H1 (cell line): Measurements from ENCODE around the gene PRRC2C. TPM values are rescaled to one million over a fixed set of nuclear protein-coding genes. Genes with fewer than 3 reads are reported as not detected.

Experiments used
- CTCF ChIA-PET: fragments of 300-600 bp; sonication (Branson Sonifier 250); formaldehyde crosslinking; loops from one replicate; lab custom pipeline; 2021; ENCODE audit not compliant: partially characterized antibody; lab: Charles Lee
- POLR2A ChIA-PET: fragments of 300-600 bp; sonication (Branson Sonifier 250); formaldehyde crosslinking; loops from one replicate; lab custom pipeline; 2021; ENCODE audit warnings: inconsistent platforms; ENCODE audit not compliant: partially characterized antibody; lab: Charles Lee
- DNase-seq, 2 experiments: peaks; one replicate each; pipeline versions ENCODE4 v3.0.0 to v3.0.0-alpha.2; 2010 to 2022; ENCODE audit warnings: low spot score in 2 of 2, low read depth in 1 of 2, mixed read lengths in 1 of 2
- FAIRE-seq: peaks from 2 replicates; lab custom pipeline; 2011; peaks lifted over from hg19 to GRCh38; lab: Jason Lieb, UNC
- H2AFZ ChIP-seq: 2 replicates; pipeline ENCODE4 v1.8.1; 2012; ENCODE audit warnings: low read length, inconsistent platforms
- H2AK5ac ChIP-seq: 2 replicates; pipeline ENCODE4 v1.6.1; 2013; ENCODE audit warnings: low read depth, low read length
- H2BK120ac ChIP-seq: replicated peaks from 2 replicates; pipeline ENCODE3; 2013; ENCODE audit warnings: low read depth, low read length, inconsistent platforms
- H2BK12ac ChIP-seq: 2 replicates; pipeline ENCODE4 v1.6.1; 2013; ENCODE audit warnings: low read depth, low read length
- H2BK15ac ChIP-seq: 2 replicates; pipeline ENCODE4 v1.6.1; 2013; ENCODE audit warnings: low read length
- H2BK20ac ChIP-seq: 2 replicates; pipeline ENCODE4 v1.6.1; 2013; ENCODE audit warnings: low read length
- H2BK5ac ChIP-seq: 2 replicates; pipeline ENCODE4 v1.6.1; 2013; ENCODE audit warnings: low read depth, low read length
- H3K14ac ChIP-seq: 2 replicates; pipeline ENCODE4 v1.6.1; 2013; ENCODE audit warnings: inconsistent platforms; ENCODE audit not compliant: insufficient read length
- H3K18ac ChIP-seq: 2 replicates; pipeline ENCODE4 v1.6.1; 2013; ENCODE audit warnings: low read length; ENCODE audit errors: extremely low read depth
- H3K23ac ChIP-seq: 2 replicates; pipeline ENCODE4 v1.6.1; 2013; ENCODE audit warnings: inconsistent platforms; ENCODE audit not compliant: insufficient read length
- H3K23me2 ChIP-seq: 2 replicates; pipeline ENCODE4 v1.6.1; 2013; ENCODE audit warnings: low read depth, low read length
- H3K27ac ChIP-seq: 2 replicates; pipeline ENCODE4 v1.6.1; 2011; ENCODE audit warnings: low read depth, low read length, inconsistent platforms
- H3K27me3 ChIP-seq, 4 experiments: replicated peaks in 1 of 4; 1 replicate in 1 of 4; 2 replicates in 3 of 4; pipeline versions ENCODE4 v1.6.1 to v1.8.1; 2011 to 2013; ENCODE audit warnings: low read length in 3 of 4, mild to moderate bottlenecking in 3 of 4, inconsistent platforms in 2 of 4, mixed read lengths in 2 of 4, moderate library complexity in 1 of 4; ENCODE audit not compliant: control insufficient read depth in 3 of 4, insufficient read depth in 3 of 4; ENCODE audit errors: extremely low read depth in 1 of 4
- H3K36me3 ChIP-seq, 4 experiments: 2 replicates each; pipeline versions ENCODE4 v1.6.1 to v1.8.1; 2011 to 2013; ENCODE audit warnings: mild to moderate bottlenecking in 4 of 4, low read length in 3 of 4, moderate library complexity in 2 of 4, control low read depth in 1 of 4, inconsistent platforms in 1 of 4; ENCODE audit not compliant: insufficient read depth in 4 of 4, control insufficient read depth in 2 of 4
- H3K4ac ChIP-seq: replicated peaks from 2 replicates; pipeline ENCODE3; 2013; ENCODE audit warnings: low read length, low read depth, mixed read lengths, inconsistent platforms; ENCODE audit not compliant: insufficient read length
- H3K4me1 ChIP-seq, 4 experiments: replicated peaks in 1 of 4; 1 replicate in 1 of 4; 2 replicates in 3 of 4; pipeline versions ENCODE4 v1.6.1 to v1.8.1; 2011 to 2013; ENCODE audit warnings: low read length in 3 of 4, inconsistent platforms in 2 of 4, mixed read lengths in 1 of 4; ENCODE audit not compliant: insufficient read depth in 4 of 4, control insufficient read depth in 3 of 4
- H3K4me2 ChIP-seq, 2 experiments: 2 replicates each; pipeline versions ENCODE4 v1.6.1 to v1.8.1; 2011 to 2013; ENCODE audit warnings: low read depth in 2 of 2, low read length in 2 of 2, control low read depth in 1 of 2, inconsistent platforms in 1 of 2, mild to moderate bottlenecking in 1 of 2; ENCODE audit not compliant: insufficient read depth in 1 of 2
- H3K4me3 ChIP-seq, 4 experiments: fragments of 200-600, 300-600 bp in 1 of 4; sonication (generic), shearing (Covaris generic), sonication (Bioruptor Twin) in 1 of 4; 2 replicates each; pipeline versions ENCODE4 v1.5.1 to v1.8.1; 2011 to 2016; ENCODE audit warnings: low read length in 4 of 4, low read depth in 3 of 4, control low read depth in 2 of 4, inconsistent platforms in 2 of 4, mild to moderate bottlenecking in 2 of 4, mixed read lengths in 1 of 4, moderate library complexity in 1 of 4; ENCODE audit not compliant: insufficient read depth in 2 of 4; ENCODE audit errors: extremely low read depth in 1 of 4
- H3K56ac ChIP-seq: replicated peaks from 2 replicates; pipeline ENCODE3; 2013; ENCODE audit warnings: low read depth, mild to moderate bottlenecking, mixed read lengths, low read length, inconsistent platforms; ENCODE audit not compliant: insufficient read length
- H3K79me1 ChIP-seq: 2 replicates; pipeline ENCODE4 v1.6.1; 2013; ENCODE audit warnings: low read depth, low read length, control low read depth
- H3K79me2 ChIP-seq, 2 experiments: 2 replicates each; pipeline versions ENCODE4 v1.6.1 to v1.8.1; 2012 to 2013; ENCODE audit warnings: low read length in 2 of 2, mild to moderate bottlenecking in 2 of 2, inconsistent platforms in 1 of 2; ENCODE audit not compliant: insufficient read depth in 2 of 2, control insufficient read depth in 1 of 2
- H3K9ac ChIP-seq, 4 experiments: replicated peaks in 1 of 4; 1 replicate in 1 of 4; 2 replicates in 3 of 4; pipeline versions ENCODE4 v1.6.1 to v1.8.1; 2011 to 2013; ENCODE audit warnings: low read depth in 3 of 4, low read length in 3 of 4, control low read depth in 2 of 4, mild to moderate bottlenecking in 2 of 4, moderate library complexity in 2 of 4, inconsistent platforms in 1 of 4; ENCODE audit errors: extremely low read depth in 1 of 4
- H3K9me3 ChIP-seq, 2 experiments: 2 replicates each; pipeline versions ENCODE4 v1.6.1 to v1.8.1; 2012 to 2013; ENCODE audit warnings: mild to moderate bottlenecking in 2 of 2, moderate library complexity in 2 of 2, control low read depth in 1 of 2, inconsistent platforms in 1 of 2, low read depth in 1 of 2, low read length in 1 of 2, mixed read lengths in 1 of 2; ENCODE audit not compliant: insufficient read depth in 2 of 2
- H4K20me1 ChIP-seq, 2 experiments: replicated peaks in 1 of 2; 2 replicates each; pipeline versions ENCODE3 to v1.8.1; 2011 to 2013; ENCODE audit warnings: inconsistent platforms in 2 of 2, low read length in 2 of 2, mild to moderate bottlenecking in 1 of 2; ENCODE audit not compliant: insufficient read depth in 2 of 2, control insufficient read depth in 1 of 2
- H4K5ac ChIP-seq: 2 replicates; pipeline ENCODE4 v1.6.1; 2013; ENCODE audit warnings: low read length, low read depth, mixed read lengths, inconsistent platforms; ENCODE audit not compliant: insufficient read length
- H4K8ac ChIP-seq: 2 replicates; pipeline ENCODE4 v1.8.0; 2013; ENCODE audit warnings: mild to moderate bottlenecking, moderate library complexity, low read length, inconsistent platforms; ENCODE audit not compliant: insufficient read depth; ENCODE audit errors: extremely low read depth
- H4K91ac ChIP-seq: replicated peaks from 2 replicates; pipeline ENCODE3; 2013; ENCODE audit warnings: low read length, mixed read lengths, inconsistent platforms; ENCODE audit not compliant: insufficient read length
- E2F6 ChIP-seq: IDR thresholded peaks from 2 replicates; pipeline ENCODE4 v1.6.1; 2012; ENCODE audit warnings: inconsistent platforms
- EZH2 ChIP-seq: fragments of 200-600 bp; sonication (generic); IDR thresholded peaks from 2 replicates; pipeline ENCODE4 v1.7.1; 2012; ENCODE audit warnings: low read depth, mild to moderate bottlenecking, moderate library complexity, low read length, inconsistent platforms; ENCODE audit not compliant: severe bottlenecking
- FOSL1 ChIP-seq: IDR thresholded peaks from 2 replicates; pipeline ENCODE4 v1.6.1; 2011; ENCODE audit warnings: mild to moderate bottlenecking, low read depth, low read length, moderate library complexity; ENCODE audit not compliant: insufficient read depth
- NRF1 ChIP-seq: IDR thresholded peaks from 2 replicates; pipeline ENCODE4 v1.6.1; 2011; ENCODE audit warnings: mild to moderate bottlenecking, low read depth, low read length, improper control_type of control experiment
- POLR2A ChIP-seq, 2 experiments: IDR thresholded peaks; 1 replicate in 1 of 2; 2 replicates in 1 of 2; pipeline ENCODE4 v1.6.1; 2011; ENCODE audit warnings: low read depth in 2 of 2, low read length in 2 of 2, mild to moderate bottlenecking in 2 of 2; ENCODE audit errors: control extremely low read depth in 1 of 2
- POLR2AphosphoS5 ChIP-seq: IDR thresholded peaks from 2 replicates; pipeline ENCODE4 v1.6.1; 2011; ENCODE audit warnings: low read depth, low read length
- SIN3A ChIP-seq, 2 experiments: IDR thresholded peaks in 1 of 2; conservative IDR thresholded peaks in 1 of 2; 2 replicates each; pipeline ENCODE4 v1.6.1; 2011 to 2012; ENCODE audit warnings: low read length in 2 of 2, improper control_type of control experiment in 1 of 2, low read depth in 1 of 2, mild to moderate bottlenecking in 1 of 2
- SIRT6 ChIP-seq: IDR thresholded peaks from one replicate; pipeline ENCODE4 v1.7.1; 2012; ENCODE audit warnings: low read length, inconsistent platforms
- SRF ChIP-seq: IDR thresholded peaks from 2 replicates; pipeline ENCODE4 v1.6.1; 2011; ENCODE audit warnings: mild to moderate bottlenecking, low read depth, low read length, moderate library complexity
- TEAD4 ChIP-seq: IDR thresholded peaks from 2 replicates; pipeline ENCODE4 v1.6.1; 2012; ENCODE audit warnings: low read depth, low read length, inconsistent platforms, mixed read lengths
- ZNF274 ChIP-seq: IDR thresholded peaks from 2 replicates; pipeline ENCODE4 v1.7.0; 2012; ENCODE audit warnings: low read length, borderline replicate concordance; ENCODE audit errors: extremely low read depth
- WGBS, 2 experiments: shearing (Covaris generic) in 1 of 2; methylation state at CpG; one replicate each; pipeline versions ENCODE4 v1.1.6 to v1.1.7; 2013 to 2015; ENCODE audit warnings: low lambda C conversion rate in 2 of 2, mixed read lengths in 2 of 2, inconsistent platforms in 1 of 2, low coverage in 1 of 2, missing lambda C conversion rate in 1 of 2; ENCODE audit not compliant: insufficient replicate concordance in 2 of 2, insufficient coverage in 1 of 2, insufficient read length in 1 of 2; ENCODE audit errors: extremely low coverage in 1 of 2, missing lambda C conversion rate in 1 of 2; 5-methylcytosine and 5-hydroxymethylcytosine counted together
- polyA plus RNA-seq, 7 experiments: library from polyadenylated mRNA; depleted of rRNA in 3 of 7; stranded (reverse) in 5 of 7; unstranded in 2 of 7; fragments of >200 nt in 5 of 7; fragments of 200-250 nt in 2 of 7; gene quantifications; 1 replicate in 5 of 7; 2 replicates in 1 of 7; 4 replicates in 1 of 7; pipeline versions ENCODE4 v1.2.1 to v1.2.3, GENCODE V29; 2011 to 2013; ENCODE audit warnings: missing spikeins in 2 of 7, mixed read lengths in 2 of 7
- total RNA-seq: library from RNA; stranded (reverse); fragmentation: NEBNext Ultra II Directional; extraction: Animal tissue kit (Norgen Biotek cat#: 25700); gene quantifications from 2 replicates; pipeline ENCODE4 v1.2.1, GENCODE V29; 2021

PRRC2C gene
- total and polyA plus RNA-seq, 2 of the 8 experiments (the other 6 are each of a cell fraction or from before 2014, with no cell fraction given): 125 to 264 TPM

GRCh38 chr1:171613282-171613681 is 128.0 kb downstream of the PRRC2C start:
- FAIRE-seq (no peak), DNase-seq (no peak)
- H3K4me3 ChIP-seq: no peak overlapping the region
- no peak overlapping the region for H3K4ac ChIP-seq
- no peak overlapping the region for H3K14ac ChIP-seq
- POLR2A ChIA-PET: no interaction called here
- no peak overlapping the region for H4K5ac ChIP-seq
- H3K27ac ChIP-seq: no peak overlapping the region
- H3K9ac ChIP-seq: no peak overlapping the region
- H3K56ac ChIP-seq: no peak overlapping the region
- CTCF ChIA-PET: no interaction called here
- no peaks in the 10 kb centered on the region for H3K9me3 ChIP-seq
- H2AFZ ChIP-seq: no peak overlapping the region
- no peak overlapping the region for H2BK120ac ChIP-seq
- 100% methylated on average over 1 of the region's 1 CpG; no CpG with 5 or more reads in 1 of the 2 experiments for WGBS, 2 experiments
- no peaks in the 10 kb centered on the region for H3K79me1 ChIP-seq
- H2BK20ac ChIP-seq: no peak overlapping the region
- no peak overlapping the region for H2BK12ac ChIP-seq
- no peaks in the 10 kb centered on the region for H3K27me3 ChIP-seq
- H2AK5ac ChIP-seq: no peak overlapping the region
- H2BK5ac ChIP-seq: no peak overlapping the region
- H2BK15ac ChIP-seq: no peak overlapping the region
- H4K91ac ChIP-seq: no peak overlapping the region
- H3K18ac ChIP-seq: no peak overlapping the region
- no peaks in the 10 kb centered on the region for H3K79me2 ChIP-seq
- no peaks in the 10 kb centered on the region for H3K4me1 ChIP-seq
- H4K8ac ChIP-seq: no peak overlapping the region
- H3K36me3 ChIP-seq: no peaks in the 10 kb centered on the region
- no peak overlapping the region for H3K4me2 ChIP-seq
- H3K23ac ChIP-seq: no peak overlapping the region
- no peaks in the 10 kb centered on the region for H3K23me2 ChIP-seq
- no peaks in the 10 kb centered on the region for H4K20me1 ChIP-seq
- TF ChIP-seq SRF (no peak), NRF1 (no peak), SIN3A (conservative IDR thresholded peaks at IDR 0.05 in 1 of 2, IDR thresholded peaks at IDR 0.05 in 1 of 2; ENCODE audit: low read depth in 1 of 2, low read length in 2 of 2) (no peak), POLR2A (IDR thresholded peaks at IDR 0.05; ENCODE audit: control extremely low read depth in 1 of 2, low read depth in 2 of 2, low read length in 2 of 2) (no peak), EZH2 (no peak), E2F6 (no peak), ZNF274 (no peak), TEAD4 (no peak), POLR2AphosphoS5 (no peak), SIRT6 (no peak), FOSL1 (no peak)
